HepG2 (cell line): Measurements from ENCODE around the gene TECTB. TPM values are rescaled to one million over a fixed set of nuclear protein-coding genes. Genes with fewer than 3 reads are reported as not detected.
A peak's percentile ranks its signal among the peaks of the same experiment; 100 is the strongest.

Experiments used
- AGO2 ChIP-seq: fragments of 200-400 bp; formaldehyde crosslinking; optimal IDR thresholded peaks from 2 replicates; pipeline ENCODE3; 2017; ENCODE audit warnings: mild to moderate bottlenecking, low read depth, low read length, moderate library complexity
- CEBPG ChIP-seq: IDR thresholded peaks from 2 replicates; pipeline ENCODE4 v1.6.1; 2016
- HDAC6 ChIP-seq: fragments of 200-600 bp; sonication (generic); IDR thresholded peaks from 2 replicates; pipeline ENCODE4 v1.7.0; 2017; ENCODE audit warnings: mild to moderate bottlenecking, antibody characterized with exemption, low read length, low read depth
- MIER3 ChIP-seq: IDR thresholded peaks from 2 replicates; pipeline ENCODE4 v1.6.1; 2016; ENCODE audit warnings: missing compliant biosample characterization, borderline replicate concordance
- MTA3 ChIP-seq: sonication (generic); formaldehyde crosslinking; IDR thresholded peaks from 2 replicates; pipeline ENCODE4 v1.4.0; 2020; ENCODE audit warnings: missing genetic modification reagents
- MXD4 ChIP-seq: IDR thresholded peaks from 2 replicates; pipeline ENCODE4 v1.6.1; 2016; ENCODE audit warnings: mild to moderate bottlenecking, missing biosample characterization, missing genetic modification reagents
- RCOR2 ChIP-seq: IDR thresholded peaks from 2 replicates; pipeline ENCODE4 v1.6.1; 2016; ENCODE audit warnings: missing biosample characterization, missing genetic modification reagents
- SUZ12 ChIP-seq: fragments of 150-350 bp; IDR thresholded peaks from 2 replicates; pipeline ENCODE4 v1.6.1; 2014; ENCODE audit warnings: low read depth, low read length
- TBX2 ChIP-seq: sonication (generic); formaldehyde crosslinking; IDR thresholded peaks from 2 replicates; pipeline ENCODE4 v1.5.0; 2020; ENCODE audit warnings: missing genetic modification reagents, mild to moderate bottlenecking, borderline replicate concordance
- ZC3H13 ChIP-seq: sonication (generic); formaldehyde crosslinking; IDR thresholded peaks from 2 replicates; pipeline ENCODE4 v1.8.1; 2023; ENCODE audit warnings: mild to moderate bottlenecking, missing genetic modification reagents, moderate library complexity
- ZFP41 ChIP-seq: sonication (generic); formaldehyde crosslinking; IDR thresholded peaks from 2 replicates; pipeline ENCODE4 v1.4.0; 2020; ENCODE audit warnings: mild to moderate bottlenecking, missing genetic modification reagents, borderline replicate concordance
- ZNF383 ChIP-seq: sonication (generic); formaldehyde crosslinking; IDR thresholded peaks from 2 replicates; pipeline ENCODE4 v1.4.0; 2020; ENCODE audit warnings: missing genetic modification reagents, mild to moderate bottlenecking, borderline replicate concordance
- ZNF670 ChIP-seq: sonication (generic); formaldehyde crosslinking; IDR thresholded peaks from 2 replicates; pipeline ENCODE4 v1.8.0; 2022; ENCODE audit warnings: mild to moderate bottlenecking, missing genetic modification reagents, borderline replicate concordance
- ZNF674 ChIP-seq: sonication (generic); formaldehyde crosslinking; IDR thresholded peaks from 2 replicates; pipeline ENCODE4 v1.5.0; 2020; ENCODE audit warnings: low read depth, mild to moderate bottlenecking, missing genetic modification reagents
- ZNF878 ChIP-seq: sonication (generic); formaldehyde crosslinking; IDR thresholded peaks from 2 replicates; pipeline ENCODE4 v1.8.1; 2023; ENCODE audit warnings: mild to moderate bottlenecking, missing genetic modification reagents, moderate library complexity
- polyA plus RNA-seq, 8 experiments: library from polyadenylated mRNA; depleted of rRNA in 3 of 8; stranded (reverse) in 7 of 8; unstranded in 1 of 8; fragments of >200 nt; fragmentation: Illumina TruSeq in 4 of 8; extraction: Trizol in 4 of 8; gene quantifications; 2 replicates each; pipeline versions ENCODE4 v1.2.1 to v1.2.3, GENCODE V29; 2011 to 2016; ENCODE audit warnings: low read depth in 4 of 8, missing spikeins in 1 of 8, mixed read lengths in 1 of 8; ENCODE audit not compliant: insufficient read depth in 1 of 8
- total RNA-seq, 5 experiments: library from RNA; depleted of rRNA; stranded (reverse); fragments of >200 nt; fragmentation: Illumina TruSeq; extraction: Trizol; gene quantifications; 2 replicates each; pipeline ENCODE4 v1.2.3, GENCODE V29; 2016; ENCODE audit warnings: low read depth in 1 of 5
- TF ChIP-seq, protein P1 (sequence below): IDR thresholded peaks from 2 replicates; pipeline ENCODE4 v1.6.1; 2018; ENCODE audit warnings: missing genetic modification reagents
- TF ChIP-seq, protein P2 (sequence below): sonication (generic); formaldehyde crosslinking; IDR thresholded peaks from 2 replicates; pipeline ENCODE4 v1.4.0; 2020; ENCODE audit warnings: mild to moderate bottlenecking, missing genetic modification reagents, borderline replicate concordance
- TF ChIP-seq, protein P3 (sequence below): sonication (generic); formaldehyde crosslinking; IDR thresholded peaks from 2 replicates; pipeline ENCODE4 v1.9.0; 2022; ENCODE audit warnings: low read depth, missing genetic modification reagents
- TF ChIP-seq, protein P4 (sequence below): sonication (generic); formaldehyde crosslinking; IDR thresholded peaks from 2 replicates; pipeline ENCODE4 v1.5.1; 2020; ENCODE audit warnings: missing genetic modification reagents, mild to moderate bottlenecking, borderline replicate concordance
- TF ChIP-seq, protein P5 (sequence below): sonication (generic); formaldehyde crosslinking; IDR thresholded peaks from 2 replicates; pipeline ENCODE4 v1.5.1; 2020; ENCODE audit warnings: missing genetic modification reagents, mild to moderate bottlenecking, borderline replicate concordance
- TF ChIP-seq, protein P6 (sequence below), 2 experiments: sonication (generic) in 1 of 2; formaldehyde crosslinking in 1 of 2; IDR thresholded peaks; 2 replicates each; pipeline versions ENCODE4 v1.4.0 to v1.6.1; 2018 to 2020; ENCODE audit warnings: missing genetic modification reagents in 2 of 2, borderline replicate concordance in 1 of 2, low read depth in 1 of 2, mild to moderate bottlenecking in 1 of 2, missing biosample characterization in 1 of 2

Gene TECTB
- total and polyA plus RNA-seq, 2 of the 13 experiments (the other 11 are each of a cell fraction or from before 2014, with no cell fraction given), result 0.78 to 1.8 TPM

DNA sequence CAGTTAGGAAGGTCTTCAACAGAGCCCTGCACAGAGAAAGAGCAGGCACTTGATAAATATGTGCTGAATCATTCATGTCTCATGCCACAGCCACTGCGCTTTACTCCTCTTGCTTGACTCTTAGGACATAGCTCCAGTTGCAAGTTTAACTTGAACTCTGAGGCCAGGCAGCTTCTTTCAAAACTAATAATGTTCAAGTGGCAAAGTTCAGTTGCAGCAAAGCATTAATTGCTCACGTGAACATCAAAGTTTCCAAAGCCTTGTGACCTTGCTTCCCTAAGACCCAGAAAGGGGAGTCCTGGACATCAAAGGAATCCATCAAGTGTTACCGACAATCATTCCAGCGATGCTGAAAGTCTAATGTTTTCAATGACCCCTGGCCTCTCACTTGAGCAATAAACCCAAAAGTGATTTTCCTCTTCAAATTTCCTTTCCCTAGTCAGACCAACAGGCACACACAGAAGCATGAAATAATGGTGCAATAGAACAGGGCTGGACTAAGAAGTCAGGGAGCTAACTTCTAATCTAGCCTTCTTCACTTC lies 21.8 kb upstream of the TECTB start (continued):
- TF ChIP-seq, protein P1, sequence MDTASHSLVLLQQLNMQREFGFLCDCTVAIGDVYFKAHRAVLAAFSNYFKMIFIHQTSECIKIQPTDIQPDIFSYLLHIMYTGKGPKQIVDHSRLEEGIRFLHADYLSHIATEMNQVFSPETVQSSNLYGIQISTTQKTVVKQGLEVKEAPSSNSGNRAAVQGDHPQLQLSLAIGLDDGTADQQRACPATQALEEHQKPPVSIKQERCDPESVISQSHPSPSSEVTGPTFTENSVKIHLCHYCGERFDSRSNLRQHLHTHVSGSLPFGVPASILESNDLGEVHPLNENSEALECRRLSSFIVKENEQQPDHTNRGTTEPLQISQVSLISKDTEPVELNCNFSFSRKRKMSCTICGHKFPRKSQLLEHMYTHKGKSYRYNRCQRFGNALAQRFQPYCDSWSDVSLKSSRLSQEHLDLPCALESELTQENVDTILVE, result peak; percentile 97
- TF ChIP-seq, protein P2, sequence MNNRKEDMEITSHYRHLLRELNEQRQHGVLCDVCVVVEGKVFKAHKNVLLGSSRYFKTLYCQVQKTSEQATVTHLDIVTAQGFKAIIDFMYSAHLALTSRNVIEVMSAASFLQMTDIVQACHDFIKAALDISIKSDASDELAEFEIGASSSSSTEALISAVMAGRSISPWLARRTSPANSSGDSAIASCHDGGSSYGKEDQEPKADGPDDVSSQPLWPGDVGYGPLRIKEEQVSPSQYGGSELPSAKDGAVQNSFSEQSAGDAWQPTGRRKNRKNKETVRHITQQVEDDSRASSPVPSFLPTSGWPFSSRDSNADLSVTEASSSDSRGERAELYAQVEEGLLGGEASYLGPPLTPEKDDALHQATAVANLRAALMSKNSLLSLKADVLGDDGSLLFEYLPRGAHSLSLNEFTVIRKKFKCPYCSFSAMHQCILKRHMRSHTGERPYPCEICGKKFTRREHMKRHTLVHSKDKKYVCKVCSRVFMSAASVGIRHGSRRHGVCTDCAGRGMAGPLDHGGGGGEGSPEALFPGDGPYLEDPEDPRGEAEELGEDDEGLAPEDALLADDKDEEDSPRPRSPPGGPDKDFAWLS, result no peak
- peak; percentile 95 for TF ChIP-seq ZNF878 (CRISPR knock-in tag)
- peak; percentile 96 for TF ChIP-seq MIER3
- TF ChIP-seq RCOR2, result peak; percentile 98
- peak; percentile 58; the same call in 1 of the 2 replicates for TF ChIP-seq ZC3H13 (CRISPR knock-in tag)
- no peak for TF ChIP-seq ZNF674 (CRISPR knock-in tag)
- TF ChIP-seq, protein P3, sequence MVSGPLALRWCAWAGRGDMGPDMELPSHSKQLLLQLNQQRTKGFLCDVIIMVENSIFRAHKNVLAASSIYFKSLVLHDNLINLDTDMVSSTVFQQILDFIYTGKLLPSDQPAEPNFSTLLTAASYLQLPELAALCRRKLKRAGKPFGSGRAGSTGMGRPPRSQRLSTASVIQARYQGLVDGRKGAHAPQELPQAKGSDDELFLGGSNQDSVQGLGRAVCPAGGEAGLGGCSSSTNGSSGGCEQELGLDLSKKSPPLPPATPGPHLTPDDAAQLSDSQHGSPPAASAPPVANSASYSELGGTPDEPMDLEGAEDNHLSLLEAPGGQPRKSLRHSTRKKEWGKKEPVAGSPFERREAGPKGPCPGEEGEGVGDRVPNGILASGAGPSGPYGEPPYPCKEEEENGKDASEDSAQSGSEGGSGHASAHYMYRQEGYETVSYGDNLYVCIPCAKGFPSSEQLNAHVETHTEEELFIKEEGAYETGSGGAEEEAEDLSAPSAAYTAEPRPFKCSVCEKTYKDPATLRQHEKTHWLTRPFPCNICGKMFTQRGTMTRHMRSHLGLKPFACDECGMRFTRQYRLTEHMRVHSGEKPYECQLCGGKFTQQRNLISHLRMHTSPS (CRISPR knock-in tag), result no peak; the same call in 1 of the 2 replicates
- TF ChIP-seq, protein P4, sequence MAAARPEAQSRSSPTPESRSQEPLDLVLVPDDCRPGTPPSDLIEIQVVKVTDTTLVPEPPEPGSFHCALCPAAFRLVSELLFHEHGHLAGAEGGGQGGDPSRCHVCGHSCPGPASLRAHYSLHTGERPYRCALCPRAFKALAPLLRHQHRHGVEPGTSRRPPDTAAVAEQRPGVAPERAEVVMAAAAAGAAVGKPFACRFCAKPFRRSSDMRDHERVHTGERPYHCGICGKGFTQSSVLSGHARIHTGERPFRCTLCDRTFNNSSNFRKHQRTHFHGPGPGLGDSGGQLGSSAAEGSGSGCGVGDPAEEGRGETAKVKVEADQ (CRISPR knock-in tag), result peak; percentile 94
- peak; percentile 100 for TF ChIP-seq TBX2 (CRISPR knock-in tag)
- no peak for TF ChIP-seq SUZ12
- peak; percentile 96 for TF ChIP-seq CEBPG (CRISPR knock-in tag)
- TF ChIP-seq HDAC6, result no peak
- TF ChIP-seq MXD4 (CRISPR knock-in tag), result peak; percentile 82; the same call in 1 of the 2 replicates
- peak; percentile 90 for TF ChIP-seq ZNF670 (CRISPR knock-in tag)
- TF ChIP-seq ZNF383, result no peak
- no peak for TF ChIP-seq AGO2
- no peak for TF ChIP-seq MTA3 (CRISPR knock-in tag)
- TF ChIP-seq, protein P5, sequence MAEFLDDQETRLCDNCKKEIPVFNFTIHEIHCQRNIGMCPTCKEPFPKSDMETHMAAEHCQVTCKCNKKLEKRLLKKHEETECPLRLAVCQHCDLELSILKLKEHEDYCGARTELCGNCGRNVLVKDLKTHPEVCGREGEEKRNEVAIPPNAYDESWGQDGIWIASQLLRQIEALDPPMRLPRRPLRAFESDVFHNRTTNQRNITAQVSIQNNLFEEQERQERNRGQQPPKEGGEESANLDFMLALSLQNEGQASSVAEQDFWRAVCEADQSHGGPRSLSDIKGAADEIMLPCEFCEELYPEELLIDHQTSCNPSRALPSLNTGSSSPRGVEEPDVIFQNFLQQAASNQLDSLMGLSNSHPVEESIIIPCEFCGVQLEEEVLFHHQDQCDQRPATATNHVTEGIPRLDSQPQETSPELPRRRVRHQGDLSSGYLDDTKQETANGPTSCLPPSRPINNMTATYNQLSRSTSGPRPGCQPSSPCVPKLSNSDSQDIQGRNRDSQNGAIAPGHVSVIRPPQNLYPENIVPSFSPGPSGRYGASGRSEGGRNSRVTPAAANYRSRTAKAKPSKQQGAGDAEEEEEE (CRISPR knock-in tag), result no peak
- no peak for TF ChIP-seq ZFP41 (CRISPR knock-in tag)
- TF ChIP-seq, protein P6, sequence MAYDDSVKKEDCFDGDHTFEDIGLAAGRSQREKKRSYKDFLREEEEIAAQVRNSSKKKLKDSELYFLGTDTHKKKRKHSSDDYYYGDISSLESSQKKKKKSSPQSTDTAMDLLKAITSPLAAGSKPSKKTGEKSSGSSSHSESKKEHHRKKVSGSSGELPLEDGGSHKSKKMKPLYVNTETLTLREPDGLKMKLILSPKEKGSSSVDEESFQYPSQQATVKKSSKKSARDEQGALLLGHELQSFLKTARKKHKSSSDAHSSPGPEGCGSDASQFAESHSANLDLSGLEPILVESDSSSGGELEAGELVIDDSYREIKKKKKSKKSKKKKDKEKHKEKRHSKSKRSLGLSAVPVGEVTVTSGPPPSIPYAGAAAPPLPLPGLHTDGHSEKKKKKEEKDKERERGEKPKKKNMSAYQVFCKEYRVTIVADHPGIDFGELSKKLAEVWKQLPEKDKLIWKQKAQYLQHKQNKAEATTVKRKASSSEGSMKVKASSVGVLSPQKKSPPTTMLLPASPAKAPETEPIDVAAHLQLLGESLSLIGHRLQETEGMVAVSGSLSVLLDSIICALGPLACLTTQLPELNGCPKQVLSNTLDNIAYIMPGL (CRISPR knock-in tag; IDR thresholded peaks at IDR 0.05; ENCODE audit: borderline replicate concordance in 1 of 2, low read depth in 1 of 2), result peak; percentile 36 to 52; a peak in 2 of 4 replicates
